ENCODE measurements around the gene SEC31B.
A peak's percentile ranks its signal among the peaks of the same experiment; 100 is the strongest.

The SEC31B gene

DNA sequence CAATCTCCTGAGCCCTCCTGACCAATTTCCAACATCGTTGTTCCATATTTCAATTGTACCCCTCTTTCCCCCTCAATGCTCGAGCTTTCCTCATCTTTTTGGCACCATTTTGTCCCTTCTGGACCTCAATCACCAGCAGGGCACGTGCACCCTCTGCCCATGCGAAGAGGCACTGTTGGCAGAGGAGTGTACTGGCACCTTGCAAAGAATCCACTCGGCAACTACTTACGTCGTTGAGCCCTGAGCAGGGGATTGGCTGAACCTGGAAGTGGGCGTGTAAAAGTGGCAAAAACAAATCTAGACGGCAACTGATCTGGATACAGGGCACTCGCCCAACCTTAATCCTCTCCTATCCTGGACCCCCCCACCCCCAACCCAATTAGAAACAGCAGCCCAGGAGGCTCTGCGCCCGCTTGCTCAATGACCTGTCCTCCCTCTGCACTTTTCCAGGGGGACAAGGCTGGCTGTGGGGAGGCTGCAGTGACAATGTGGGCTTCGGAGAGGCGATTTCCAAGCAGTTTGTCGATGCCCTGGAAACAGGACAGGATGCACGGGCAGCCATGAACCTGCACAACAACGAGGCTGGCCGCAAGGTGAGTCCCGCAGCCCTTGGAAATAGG, 38.1 kb downstream of the SEC31B start:
- peaks cover 0 to 27% (median 16%) of the 10 kb centered on the region in 11 experiments; a peak in 9 of 22 replicates for H4K20me1 ChIP-seq
- H3K27ac ChIP-seq: no peak overlapping the region
- H3K4me2 ChIP-seq: peak overlapping the region; percentile 76 to 97 (median 87)
- peak overlapping the region; percentile 42 to 65 (median 48) for H3K4me3 ChIP-seq
- H3K9me3 ChIP-seq (replicated peaks in 1 of 11): no peaks in the 10 kb centered on the region; a peak in 1 of 22 replicates
- peaks cover 32 to 62% (median 48%) of the 10 kb centered on the region in 11 experiments for H3K27me3 ChIP-seq
- peak overlapping the region in 6 of 11 experiments; percentile 13 to 50 (median 32); a peak in 3 of 22 replicates for H3K9ac ChIP-seq
- TF ChIP-seq Cebpa-rat (IDR thresholded peaks at IDR 0.05): no peak
- peaks cover 10 to 16% (median 13%) of the 10 kb centered on the region in 10 experiments; a peak in 17 of 20 replicates for H3K4me1 ChIP-seq
- peaks cover 12 to 31% (median 19%) of the 10 kb centered on the region in 11 experiments; a peak in 21 of 22 replicates for H3K36me3 ChIP-seq

DNA sequence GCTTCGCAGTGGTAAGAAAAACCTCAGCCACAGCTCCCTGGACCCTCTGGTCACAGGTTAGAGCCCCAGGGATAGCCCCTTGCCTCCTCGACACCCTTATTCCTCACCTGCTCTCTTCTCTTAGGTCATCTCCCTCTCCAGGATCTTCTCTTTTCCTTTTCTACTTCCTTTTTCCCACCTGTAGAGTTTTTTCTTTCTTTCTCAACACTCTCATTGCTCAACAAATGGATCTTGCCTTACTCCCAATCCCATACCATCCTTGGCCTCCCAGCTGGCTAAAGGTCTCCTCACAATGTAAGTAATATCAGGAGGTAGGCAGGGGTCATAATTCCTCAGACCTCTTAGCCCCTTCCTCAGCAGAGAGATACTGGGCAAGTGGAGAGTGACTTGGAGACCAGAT, 39.7 kb downstream of the SEC31B start:
- H3K27me3 ChIP-seq: peaks cover 32 to 58% (median 48%) of the 10 kb centered on the region in 11 experiments
- H3K9ac ChIP-seq: no peak overlapping the region
- TF ChIP-seq Cebpa-rat (IDR thresholded peaks at IDR 0.05): no peak
- no peaks in the 10 kb centered on the region; a peak in 1 of 22 replicates for H3K9me3 ChIP-seq (replicated peaks in 1 of 11)
- H4K20me1 ChIP-seq: peaks cover 0 to 25% (median 16%) of the 10 kb centered on the region in 11 experiments; a peak in 9 of 22 replicates
- peaks cover 10 to 16% (median 13%) of the 10 kb centered on the region in 10 experiments; a peak in 17 of 20 replicates for H3K4me1 ChIP-seq
- no peak overlapping the region for H3K27ac ChIP-seq
- H3K4me2 ChIP-seq: no peak overlapping the region
- H3K4me3 ChIP-seq: no peak overlapping the region
- peaks cover 2 to 15% (median 7%) of the 10 kb centered on the region in 11 experiments; a peak in 12 of 22 replicates for H3K36me3 ChIP-seq

DNA sequence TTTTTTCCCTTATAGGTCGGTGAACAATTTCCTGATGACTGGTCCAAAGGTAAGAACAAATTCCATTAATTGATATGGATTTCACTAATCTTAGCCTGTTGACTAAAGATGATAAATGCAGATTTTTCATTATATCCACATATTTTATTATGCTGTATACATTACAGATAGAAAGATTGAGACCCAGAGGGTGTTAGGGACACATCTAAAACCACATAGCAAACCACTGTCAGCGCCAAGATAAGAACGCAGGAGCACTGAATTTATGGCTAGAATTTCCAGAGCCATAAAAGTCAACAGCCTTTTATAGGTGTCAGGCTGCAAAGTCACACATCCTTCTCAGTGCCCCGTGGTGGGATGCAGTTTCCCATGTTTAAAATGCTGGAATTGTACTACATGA, 40.6 kb downstream of the SEC31B start:
- Histone ChIP-seq H3K27ac (no peak overlapping the region), H4K20me1 (peaks cover 0 to 23% (median 16%) of the 10 kb centered on the region in 11 experiments; a peak in 9 of 22 replicates), H3K4me1 (peaks cover 10 to 16% (median 13%) of the 10 kb centered on the region in 10 experiments; a peak in 17 of 20 replicates), H3K9me3 (replicated peaks in 1 of 11) (no peaks in the 10 kb centered on the region; a peak in 1 of 22 replicates), H3K27me3 (peaks cover 25 to 50% (median 39%) of the 10 kb centered on the region in 11 experiments), H3K4me2 (no peak overlapping the region), H3K9ac (no peak overlapping the region), H3K36me3 (peaks cover 0 to 7% (median under 1%) of the 10 kb centered on the region in 11 experiments; a peak in 5 of 22 replicates), H3K4me3 (no peak overlapping the region)
- TF ChIP-seq Cebpa-rat (IDR thresholded peaks at IDR 0.05): no peak

DNA sequence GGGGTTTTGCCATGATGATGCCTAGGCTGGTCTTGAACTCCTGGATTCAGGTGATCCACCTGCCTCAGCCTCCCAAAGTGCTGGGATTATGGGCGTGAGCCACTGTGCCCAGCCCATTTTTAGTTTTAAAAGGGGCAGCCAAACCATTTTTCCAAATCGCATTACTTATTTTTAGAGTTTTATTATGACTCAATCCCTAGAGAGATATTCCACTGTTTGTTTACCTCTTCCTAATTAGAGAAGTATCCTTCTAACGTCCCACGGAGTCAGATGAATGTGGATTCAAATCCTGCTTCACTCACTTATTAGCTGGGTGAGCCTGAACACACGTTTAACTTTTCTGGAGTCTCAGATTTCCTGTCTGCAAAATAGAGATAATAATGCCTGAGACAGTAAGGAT, 41.7 kb downstream of the SEC31B start:
- Histone ChIP-seq H3K27me3 (peaks cover 14 to 40% (median 29%) of the 10 kb centered on the region in 11 experiments), H3K4me2 (no peak overlapping the region)

DNA sequence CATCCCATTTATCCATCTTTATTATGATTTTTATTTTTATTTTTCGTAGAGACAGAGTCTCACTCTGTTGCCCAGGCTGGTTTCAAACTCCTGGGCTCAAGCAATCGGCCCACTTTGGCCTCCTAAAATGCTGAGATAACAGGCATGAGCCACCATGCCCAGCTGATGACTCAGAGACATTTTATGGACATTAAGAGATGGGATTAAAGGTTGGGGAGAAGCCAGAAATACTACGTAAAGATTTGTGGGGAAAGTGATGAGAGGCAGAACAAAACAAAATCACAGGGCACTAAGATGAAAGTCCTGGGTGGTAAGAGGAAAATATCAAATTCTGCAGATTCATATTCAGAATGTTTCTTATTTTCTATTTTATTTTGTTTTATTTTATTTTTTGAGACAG, 49.3 kb downstream of the SEC31B start:
- H3K9ac ChIP-seq: no peak overlapping the region
- no peaks in the 10 kb centered on the region for H3K27me3 ChIP-seq
- H3K36me3 ChIP-seq: no peaks in the 10 kb centered on the region
- H4K20me1 ChIP-seq: no peaks in the 10 kb centered on the region
- no peaks in the 10 kb centered on the region; a peak in 1 of 20 replicates for H3K4me1 ChIP-seq
- no peak overlapping the region for H3K4me2 ChIP-seq
- no peak overlapping the region for H3K27ac ChIP-seq
- no peak overlapping the region for H3K4me3 ChIP-seq
- TF ChIP-seq Cebpa-rat (IDR thresholded peaks at IDR 0.05): no peak
- no peaks in the 10 kb centered on the region for H3K9me3 ChIP-seq (replicated peaks in 1 of 11)

More for the DNA sequence above, 41.7 kb downstream of the SEC31B start:
- no peaks in the 10 kb centered on the region; a peak in 1 of 22 replicates for H3K9me3 ChIP-seq (replicated peaks in 1 of 11)
- no peak overlapping the region for H3K9ac ChIP-seq
- H4K20me1 ChIP-seq: peaks cover 0 to 14% (median 12%) of the 10 kb centered on the region in 11 experiments; a peak in 9 of 22 replicates
- no peak overlapping the region for H3K4me3 ChIP-seq
- H3K36me3 ChIP-seq: 0 out of 22 replicates have a peak, but pooled peaks cover 0 to under 1% (median 0%) of the 10 kb centered on the region in 11 experiments
- TF ChIP-seq Cebpa-rat (IDR thresholded peaks at IDR 0.05): no peak
- H3K27ac ChIP-seq: no peak overlapping the region
- peaks cover 10 to 14% (median 12%) of the 10 kb centered on the region in 10 experiments; a peak in 17 of 20 replicates for H3K4me1 ChIP-seq

DNA sequence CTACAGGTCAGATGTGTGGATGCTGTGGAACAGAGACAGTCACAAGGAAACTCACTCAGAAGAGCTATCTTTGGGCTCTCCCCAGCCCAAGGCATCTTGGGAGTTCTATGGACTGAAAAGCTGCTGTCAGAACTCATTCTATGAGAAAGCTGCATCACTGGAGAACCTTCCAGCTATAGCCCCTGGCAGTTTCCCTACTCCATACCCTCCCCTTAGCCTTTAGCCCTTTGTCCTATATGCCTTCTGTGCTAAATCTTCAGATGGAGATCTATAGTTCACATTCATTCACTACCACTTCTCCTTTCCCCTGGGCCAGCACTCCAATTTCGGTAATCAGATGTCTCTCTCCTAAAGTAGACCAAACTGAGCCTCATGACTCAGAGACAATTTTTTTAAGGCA, 49.9 kb downstream of the SEC31B start:
- Histone ChIP-seq H3K27me3 (no peaks in the 10 kb centered on the region), H3K4me3 (no peak overlapping the region), H3K27ac (no peak overlapping the region), H3K4me2 (no peak overlapping the region), H4K20me1 (no peaks in the 10 kb centered on the region), H3K36me3 (no peaks in the 10 kb centered on the region), H3K4me1 (no peaks in the 10 kb centered on the region; a peak in 1 of 20 replicates), H3K9me3 (replicated peaks in 1 of 11) (no peaks in the 10 kb centered on the region), H3K9ac (no peak overlapping the region)
- TF ChIP-seq Cebpa-rat (IDR thresholded peaks at IDR 0.05): no peak

DNA sequence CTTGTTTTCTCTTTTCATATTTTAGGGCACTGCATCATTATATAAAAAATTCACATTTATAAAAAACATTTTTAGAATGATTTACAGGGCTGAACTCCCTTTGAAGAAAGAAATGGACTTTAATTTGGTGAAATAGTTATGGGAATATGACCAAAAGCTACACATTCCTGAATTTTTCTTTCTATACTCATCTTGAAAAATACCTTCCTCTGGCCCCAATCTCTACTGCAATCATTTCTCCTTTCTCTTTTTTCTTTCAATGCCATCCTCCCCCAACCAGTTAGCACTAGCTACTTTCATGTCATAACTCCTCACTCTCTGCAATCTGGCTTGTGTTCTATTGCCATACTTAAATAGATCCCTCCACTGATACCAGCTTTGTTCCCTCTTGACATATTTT, 50.7 kb downstream of the SEC31B start:
- no peak overlapping the region for H3K4me3 ChIP-seq
- no peak overlapping the region for H3K4me2 ChIP-seq
- H3K9me3 ChIP-seq (replicated peaks in 1 of 11): no peaks in the 10 kb centered on the region

DNA sequence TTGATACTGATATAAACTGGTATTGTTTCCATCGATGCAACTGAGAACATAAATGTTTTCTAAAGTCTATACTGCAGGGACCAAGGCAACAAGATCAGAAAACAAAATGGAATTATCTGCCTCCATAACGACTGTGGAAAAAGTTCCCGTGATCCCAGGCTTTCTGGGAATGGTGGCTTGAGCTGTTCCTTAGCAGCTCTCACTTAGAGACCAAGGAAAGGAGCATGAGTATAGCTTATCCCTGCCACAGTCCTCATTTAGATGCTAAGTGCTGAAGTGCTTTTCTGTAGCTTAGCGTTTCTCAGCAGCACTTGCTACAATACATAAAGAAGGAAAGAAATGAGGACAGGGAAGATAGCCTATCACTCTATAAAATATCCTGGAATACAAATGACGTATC, 51.3 kb downstream of the SEC31B start:
- no peak for TF ChIP-seq Cebpa-rat (IDR thresholded peaks at IDR 0.05)
- no peaks in the 10 kb centered on the region; a peak in 1 of 20 replicates for H3K4me1 ChIP-seq
- H3K27ac ChIP-seq: no peak overlapping the region

More for the DNA sequence above, 50.7 kb downstream of the SEC31B start:
- no peaks in the 10 kb centered on the region for H3K36me3 ChIP-seq
- H3K27ac ChIP-seq: no peak overlapping the region
- no peaks in the 10 kb centered on the region; a peak in 1 of 20 replicates for H3K4me1 ChIP-seq
- no peak for TF ChIP-seq Cebpa-rat (IDR thresholded peaks at IDR 0.05)
- H3K9ac ChIP-seq: no peak overlapping the region
- H4K20me1 ChIP-seq: no peaks in the 10 kb centered on the region
- H3K27me3 ChIP-seq: no peaks in the 10 kb centered on the region

DNA sequence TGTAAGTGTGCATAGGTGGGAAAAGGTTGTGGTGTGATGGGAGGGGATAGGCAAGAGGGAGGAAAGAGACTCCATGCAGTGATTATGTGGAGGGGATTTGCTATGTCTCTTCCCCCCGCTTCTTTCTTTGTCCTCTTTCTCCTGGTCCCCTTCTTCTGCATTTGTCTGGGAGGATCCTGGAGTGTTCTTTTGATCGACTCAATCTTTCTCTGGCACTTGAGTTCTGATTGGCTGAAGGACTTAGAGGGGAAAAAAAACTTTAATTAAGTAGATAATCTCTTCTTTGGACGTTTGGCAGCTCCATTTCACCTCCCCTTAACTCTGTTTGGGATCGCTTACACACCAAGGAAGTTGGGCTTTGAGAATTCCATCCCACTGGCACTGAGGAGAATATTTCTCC, 57.0 kb downstream of the SEC31B start, which contains the start of gene WNT8B:
TSS of gene WNT8B (plus strand) at position 301 of the 400 bp plus-strand sequence. CDS start 160 bp downstream, outside the sequence.
- no peaks in the 10 kb centered on the region for H3K4me1 ChIP-seq
- H3K27me3 ChIP-seq: no peaks in the 10 kb centered on the region
- H3K4me3 ChIP-seq: no peak within 1 kb of the TSS
- no peak within 1 kb of the TSS for H3K27ac ChIP-seq
- H4K20me1 ChIP-seq: no peaks in the 10 kb centered on the region
- H3K4me2 ChIP-seq: no peak within 1 kb of the TSS
- H3K9me3 ChIP-seq (replicated peaks in 1 of 11): no peaks in the 10 kb centered on the region
- TF ChIP-seq Cebpa-rat (IDR thresholded peaks at IDR 0.05): no peak
- no peaks in the 10 kb centered on the region for H3K36me3 ChIP-seq
- no peak within 1 kb of the TSS for H3K9ac ChIP-seq

More for the DNA sequence above, 51.3 kb downstream of the SEC31B start:
- Histone ChIP-seq H3K4me2 (no peak overlapping the region), H3K36me3 (no peaks in the 10 kb centered on the region), H3K4me3 (no peak overlapping the region), H4K20me1 (no peaks in the 10 kb centered on the region), H3K9ac (no peak overlapping the region), H3K9me3 (replicated peaks in 1 of 11) (no peaks in the 10 kb centered on the region), H3K27me3 (no peaks in the 10 kb centered on the region)
